WERI-Rb-1 (cell line): ENCODE measurements around the gene RECK.
"Not testable (repeated sequence)": the region's sequence is repeated elsewhere in the genome, so short reads cannot be mapped to it uniquely, and the experiment has no call there.

Source experiments
- DNase-seq: peaks from one replicate; pipeline ENCODE4 v3.0.0-alpha.2; 2020
- H3K27ac ChIP-seq: fragments of 250-450 bp; sonication (Bioruptor Pico); 2 replicates; pipeline ENCODE4 v1.5.1; 2020; ENCODE audit warnings: mild to moderate bottlenecking, moderate library complexity
- H3K27me3 ChIP-seq: fragments of 250-450 bp; sonication (Bioruptor Pico); 2 replicates; pipeline ENCODE4 v1.5.1; 2021; ENCODE audit warnings: mild to moderate bottlenecking, low read depth, moderate library complexity; ENCODE audit not compliant: insufficient read depth, severe bottlenecking
- H3K36me3 ChIP-seq: fragments of 250-450 bp; sonication (Bioruptor Pico); 2 replicates; pipeline ENCODE4 v1.5.1; 2020; ENCODE audit warnings: mild to moderate bottlenecking, moderate library complexity
- H3K4me3 ChIP-seq: 2 replicates; pipeline ENCODE4 v1.5.1; 2011; ENCODE audit warnings: low read depth, mild to moderate bottlenecking, control low read depth, low read length
- H3K9me3 ChIP-seq: fragments of 250-450 bp; sonication (Bioruptor Pico); 2 replicates; pipeline ENCODE4 v1.5.1; 2021; ENCODE audit warnings: mild to moderate bottlenecking, moderate library complexity; ENCODE audit not compliant: severe bottlenecking
- CTCF ChIP-seq: IDR thresholded peaks from 2 replicates; pipeline ENCODE4 v1.5.1; 2011; ENCODE audit warnings: low read depth, mild to moderate bottlenecking, control low read depth, inconsistent platforms, low read length

RECK gene

GRCh38 chr9:36128349-36128748 is 91.6 kb downstream of the RECK start:
- no peak for TF ChIP-seq CTCF
- Histone ChIP-seq H3K4me3 (no peak overlapping the region), H3K36me3 (no peaks in the 10 kb centered on the region), H3K27ac (no peak overlapping the region), H3K27me3 (no peaks in the 10 kb centered on the region), H3K9me3 (no peaks in the 10 kb centered on the region)
- no peak for DNase-seq

- DNase-seq: no peak
Measured at GRCh38 chr9:36129139-36129538, 92.4 kb downstream of the RECK start.

GRCh38 chr9:36131666-36132065 is 95.0 kb downstream of the RECK start:
- H3K4me3 ChIP-seq, H3K36me3 ChIP-seq, H3K27me3 ChIP-seq, DNase-seq, H3K9me3 ChIP-seq, H3K27ac ChIP-seq: not testable (repeated sequence)

More at GRCh38 chr9:36129139-36129538, 92.4 kb downstream of the RECK start:
- H3K27me3 ChIP-seq: no peaks in the 10 kb centered on the region
- TF ChIP-seq CTCF: no peak
- no peaks in the 10 kb centered on the region for H3K9me3 ChIP-seq
- H3K36me3 ChIP-seq: no peaks in the 10 kb centered on the region
- no peak overlapping the region for H3K4me3 ChIP-seq
- H3K27ac ChIP-seq: no peak overlapping the region

GRCh38 chr9:36132086-36132485 is 95.4 kb downstream of the RECK start:
- no peaks in the 10 kb centered on the region for H3K36me3 ChIP-seq
- TF ChIP-seq CTCF: no peak
- no peak overlapping the region for H3K4me3 ChIP-seq
- no peaks in the 10 kb centered on the region for H3K27me3 ChIP-seq
- H3K27ac ChIP-seq: no peak overlapping the region
- DNase-seq: no peak
- H3K9me3 ChIP-seq: no peaks in the 10 kb centered on the region

- no peak for DNase-seq
- Histone ChIP-seq H3K36me3 (no peaks in the 10 kb centered on the region), H3K4me3 (no peak overlapping the region), H3K9me3 (no peaks in the 10 kb centered on the region), H3K27ac (no peak overlapping the region), H3K27me3 (peaks cover 4% of the 10 kb centered on the region)
- TF ChIP-seq CTCF: no peak
Measured at GRCh38 chr9:36134761-36135505, 98.2 kb downstream of the RECK start.

GRCh38 chr9:36135741-36136271 is 99.1 kb downstream of the RECK start:
- peaks cover 4% of the 10 kb centered on the region for H3K27me3 ChIP-seq
- no peak for TF ChIP-seq CTCF
- H3K9me3 ChIP-seq: no peaks in the 10 kb centered on the region
- no peak overlapping the region for H3K27ac ChIP-seq
- H3K36me3 ChIP-seq: no peaks in the 10 kb centered on the region
- DNase-seq: no peak
- H3K4me3 ChIP-seq: peak overlapping the region; percentile 60
